Measurements from ENCODE around the gene DOCK9.

- TF ChIP-seq CTCF (conservative IDR thresholded peaks at IDR 0.05 in 1 of 2, IDR thresholded peaks at IDR 0.05 in 1 of 2; ENCODE audit: low read depth in 1 of 2, low read length in 2 of 2): no peak
- no peak for TF ChIP-seq EZH2 (IDR thresholded peaks at IDR 0.05; ENCODE audit: low read length, missing control alignments)
Measured at GRCh38 chr13:98780451-98780850, 197.4 kb downstream of the DOCK9 start.
